HAP-1 (cell line): ENCODE data around the gene TRAPPC3.
"Not testable (repeated sequence)": the region's sequence is repeated elsewhere in the genome, so short reads cannot be mapped to it uniquely, and the experiment has no call there.

ENCODE experiments used
- DNase-seq, 2 experiments: peaks; one replicate each; pipeline ENCODE4 v3.0.0-alpha.2; 2016 to 2020; ENCODE audit warnings: low spot score in 2 of 2
- H3K27me3 ChIP-seq: fragments of 250-450 bp; sonication (Bioruptor Pico); 2 replicates; pipeline ENCODE4 v1.5.1; 2020; ENCODE audit warnings: low read depth, mild to moderate bottlenecking, moderate library complexity
- H3K36me3 ChIP-seq: fragments of 250-450 bp; sonication (Bioruptor Pico); replicated peaks from 2 replicates; pipeline ENCODE4 v1.5.1; 2020; ENCODE audit warnings: mild to moderate bottlenecking
- H3K4me1 ChIP-seq: fragments of 250-450 bp; sonication (Bioruptor Pico); 2 replicates; pipeline ENCODE4 v1.5.1; 2020; ENCODE audit warnings: mild to moderate bottlenecking
- H3K4me3 ChIP-seq: fragments of 250-450 bp; sonication (Bioruptor Pico); 2 replicates; pipeline ENCODE4 v1.5.1; 2020; ENCODE audit warnings: mild to moderate bottlenecking, moderate library complexity
- H3K9me3 ChIP-seq: fragments of 250-450 bp; sonication (Bioruptor Pico); 2 replicates; pipeline ENCODE4 v1.5.1; 2020; ENCODE audit warnings: mild to moderate bottlenecking, moderate library complexity
- in situ Hi-C: fragments of 300-500 bp; cut with MboI; formaldehyde crosslinking; loops from 3 replicates; pipeline ENCODE4 v1.14.3; 2020; ENCODE audit warnings: low sequenced_read_pairs, inconsistent platforms, mixed read lengths

TRAPPC3 gene

GRCh38 chr1:36149237-36149972 is at the start of gene TRAPPC3:
Gene TRAPPC3, minus strand, starts transcription at chr1:36149486. Its CDS starts 108 bp downstream, at chr1:36149378.
- DNase-seq: peak; percentile 100
- no peaks in the 10 kb centered on the region for H3K27me3 ChIP-seq
- H3K36me3 ChIP-seq: 0 out of 2 replicates have a peak, but pooled peaks cover 2% of the 10 kb centered on the region
- in situ Hi-C loops: no loop called here
- H3K9me3 ChIP-seq: no peaks in the 10 kb centered on the region
- H3K4me1 ChIP-seq: peaks cover 18% of the 10 kb centered on the region
- peak within 1 kb of the TSS; percentile 58 for H3K4me3 ChIP-seq

GRCh38 chr1:36198641-36199040 is 49.4 kb upstream of the TRAPPC3 start:
- Histone ChIP-seq H3K27me3 (no peaks in the 10 kb centered on the region; the same call in 1 of the 2 replicates), H3K4me1 (no peaks in the 10 kb centered on the region), H3K36me3 (no peaks in the 10 kb centered on the region), H3K9me3 (no peaks in the 10 kb centered on the region), H3K4me3 (no peak overlapping the region)
- DNase-seq: no peak
- in situ Hi-C loops: no loop called here

GRCh38 chr1:36196805-36197204 is 47.5 kb upstream of the TRAPPC3 start:
- H3K27me3 ChIP-seq, H3K36me3 ChIP-seq, H3K4me3 ChIP-seq, in situ Hi-C loops, H3K9me3 ChIP-seq, DNase-seq, H3K4me1 ChIP-seq: not testable (repeated sequence)

- no peaks in the 10 kb centered on the region for H3K36me3 ChIP-seq
- peak; percentile 64 to 86 for DNase-seq
- H3K9me3 ChIP-seq: no peaks in the 10 kb centered on the region
- no peaks in the 10 kb centered on the region for H3K4me1 ChIP-seq
- in situ Hi-C loops: loop anchor here (5.0 kb wide), 1 partner anchor 96 kb away; no protein-coding TSS in a partner anchor
- H3K4me3 ChIP-seq: no peak overlapping the region; the same call in 1 of the 2 replicates
- no peaks in the 10 kb centered on the region for H3K27me3 ChIP-seq
Observed at GRCh38 chr1:36187800-36188593, 38.7 kb upstream of the TRAPPC3 start.

GRCh38 chr1:36183309-36183856 is 34.1 kb upstream of the TRAPPC3 start:
- in situ Hi-C loops: no loop called here

GRCh38 chr1:36182734-36183133 is 33.4 kb upstream of the TRAPPC3 start:
- no peaks in the 10 kb centered on the region for H3K9me3 ChIP-seq
- H3K27me3 ChIP-seq: no peaks in the 10 kb centered on the region
- H3K36me3 ChIP-seq: peaks cover 27% of the 10 kb centered on the region
- no peaks in the 10 kb centered on the region for H3K4me1 ChIP-seq
- in situ Hi-C loops: no loop called here
- no peak overlapping the region for H3K4me3 ChIP-seq
- DNase-seq: no peak

More at GRCh38 chr1:36183309-36183856, 34.1 kb upstream of the TRAPPC3 start:
- no peak for DNase-seq
- Histone ChIP-seq H3K9me3 (no peaks in the 10 kb centered on the region), H3K4me3 (no peak overlapping the region), H3K4me1 (no peaks in the 10 kb centered on the region), H3K36me3 (peaks cover 27% of the 10 kb centered on the region), H3K27me3 (no peaks in the 10 kb centered on the region)

- no peak for DNase-seq
- Histone ChIP-seq H3K27me3 (no peaks in the 10 kb centered on the region), H3K36me3 (peaks cover 46% of the 10 kb centered on the region), H3K4me1 (no peaks in the 10 kb centered on the region), H3K4me3 (no peak overlapping the region), H3K9me3 (no peaks in the 10 kb centered on the region)
- in situ Hi-C loops: no loop called here
Observed at GRCh38 chr1:36179220-36179600, 29.9 kb upstream of the TRAPPC3 start.

GRCh38 chr1:36178471-36179219 is 29.4 kb upstream of the TRAPPC3 start:
- no peaks in the 10 kb centered on the region for H3K27me3 ChIP-seq
- no peaks in the 10 kb centered on the region for H3K9me3 ChIP-seq
- peaks cover 52% of the 10 kb centered on the region for H3K36me3 ChIP-seq
- in situ Hi-C loops: no loop called here
- DNase-seq: peak in 1 of 2 experiments; percentile 37
- H3K4me1 ChIP-seq: no peaks in the 10 kb centered on the region
- no peak overlapping the region for H3K4me3 ChIP-seq

- in situ Hi-C loops: no loop called here
- H3K4me1 ChIP-seq: no peaks in the 10 kb centered on the region
- H3K36me3 ChIP-seq: peaks cover 60% of the 10 kb centered on the region
- H3K9me3 ChIP-seq: no peaks in the 10 kb centered on the region
- no peaks in the 10 kb centered on the region for H3K27me3 ChIP-seq
- no peak for DNase-seq
- H3K4me3 ChIP-seq: no peak overlapping the region
Observed at GRCh38 chr1:36177589-36178431, 28.5 kb upstream of the TRAPPC3 start.

- in situ Hi-C loops: no loop called here
- Histone ChIP-seq H3K27me3 (no peaks in the 10 kb centered on the region), H3K4me1 (no peaks in the 10 kb centered on the region), H3K36me3 (peaks cover 71% of the 10 kb centered on the region), H3K9me3 (no peaks in the 10 kb centered on the region), H3K4me3 (no peak overlapping the region)
- DNase-seq: no peak
Observed at GRCh38 chr1:36176106-36176949, 27.0 kb upstream of the TRAPPC3 start.

- no peaks in the 10 kb centered on the region for H3K27me3 ChIP-seq
- no peaks in the 10 kb centered on the region for H3K9me3 ChIP-seq
- in situ Hi-C loops: no loop called here
- no peak for DNase-seq
- H3K4me1 ChIP-seq: no peaks in the 10 kb centered on the region
- no peak overlapping the region for H3K4me3 ChIP-seq
- H3K36me3 ChIP-seq: peaks cover 70% of the 10 kb centered on the region
Observed at GRCh38 chr1:36175137-36176095, 26.1 kb upstream of the TRAPPC3 start.
